Liver (tissue), 3 donors: Measurements from ENCODE around the gene CHMP4A.
"Not testable (repeated sequence)": the region's sequence is repeated elsewhere in the genome, so short reads cannot be mapped to it uniquely, and the experiment has no call there.

Experiments
- CTCF ChIP-seq: fragments of 150-350 bp; IDR thresholded peaks from 2 replicates; pipeline ENCODE4 v1.5.1; 2017; ENCODE audit warnings: improper control_type of control experiment, low read depth, low read length; ENCODE audit not compliant: missing input control
- EGR1 ChIP-seq, 2 donors: IDR thresholded peaks; 2 replicates each; pipeline ENCODE4 v1.6.1; 2016 to 2018; ENCODE audit warnings: antibody characterized with exemption in 2 of 2, low read depth in 2 of 2
- TAF1 ChIP-seq: conservative IDR thresholded peaks from 2 replicates; pipeline ENCODE4 v1.6.1; 2016; ENCODE audit warnings: antibody characterized with exemption, mild to moderate bottlenecking
- YY1 ChIP-seq: IDR thresholded peaks from 2 replicates; pipeline ENCODE4 v1.6.1; 2016; ENCODE audit warnings: antibody characterized with exemption, mild to moderate bottlenecking
- TF ChIP-seq, protein P1 (sequence below): IDR thresholded peaks from 2 replicates; pipeline ENCODE4 v1.6.1; 2016; ENCODE audit warnings: antibody characterized with exemption
- donor health status: healthy.
- donor health status: healthy.

DNA sequence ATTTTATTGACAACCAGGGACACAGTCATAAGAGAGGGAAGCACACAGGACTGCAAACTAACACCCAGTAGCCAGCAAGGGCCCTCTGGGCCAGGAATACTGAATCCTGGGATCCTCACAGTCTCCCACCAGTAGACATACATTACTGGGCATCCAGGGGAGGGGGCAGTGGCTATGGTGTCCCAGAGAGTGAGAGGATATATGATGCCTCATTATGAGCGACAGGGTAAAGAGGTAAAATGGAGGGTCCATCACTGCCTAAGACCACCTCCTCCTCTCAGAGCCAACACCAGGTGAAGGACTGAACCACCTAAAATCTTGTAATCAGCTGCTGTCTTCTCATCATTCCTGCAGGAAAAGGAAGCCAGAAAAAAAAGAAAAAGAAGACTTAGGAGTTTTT, 3.6 kb upstream of the CHMP4A start:
- not testable (repeated sequence) for TF ChIP-seq TAF1; YY1; EGR1 (IDR thresholded peaks at IDR 0.05; ENCODE audit: low read depth in 2 of 2); CTCF
- TF ChIP-seq, protein P1, sequence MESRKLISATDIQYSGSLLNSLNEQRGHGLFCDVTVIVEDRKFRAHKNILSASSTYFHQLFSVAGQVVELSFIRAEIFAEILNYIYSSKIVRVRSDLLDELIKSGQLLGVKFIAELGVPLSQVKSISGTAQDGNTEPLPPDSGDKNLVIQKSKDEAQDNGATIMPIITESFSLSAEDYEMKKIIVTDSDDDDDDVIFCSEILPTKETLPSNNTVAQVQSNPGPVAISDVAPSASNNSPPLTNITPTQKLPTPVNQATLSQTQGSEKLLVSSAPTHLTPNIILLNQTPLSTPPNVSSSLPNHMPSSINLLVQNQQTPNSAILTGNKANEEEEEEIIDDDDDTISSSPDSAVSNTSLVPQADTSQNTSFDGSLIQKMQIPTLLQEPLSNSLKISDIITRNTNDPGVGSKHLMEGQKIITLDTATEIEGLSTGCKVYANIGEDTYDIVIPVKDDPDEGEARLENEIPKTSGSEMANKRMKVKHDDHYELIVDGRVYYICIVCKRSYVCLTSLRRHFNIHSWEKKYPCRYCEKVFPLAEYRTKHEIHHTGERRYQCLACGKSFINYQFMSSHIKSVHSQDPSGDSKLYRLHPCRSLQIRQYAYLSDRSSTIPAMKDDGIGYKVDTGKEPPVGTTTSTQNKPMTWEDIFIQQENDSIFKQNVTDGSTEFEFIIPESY, result not testable (repeated sequence)
